HepG2 (cell line): ENCODE data around the gene TOPORS. TPM values are rescaled to one million over a fixed set of nuclear protein-coding genes. Genes with fewer than 3 reads are reported as not detected.

Experiments used
- AHDC1 ChIP-seq: sonication (generic); formaldehyde crosslinking; IDR thresholded peaks from 2 replicates; pipeline ENCODE4 v1.5.1; 2020; ENCODE audit warnings: mild to moderate bottlenecking, missing genetic modification reagents, borderline replicate concordance
- CBFB ChIP-seq: sonication (generic); formaldehyde crosslinking; IDR thresholded peaks from 2 replicates; pipeline ENCODE4 v1.4.0; 2020; ENCODE audit warnings: missing genetic modification reagents
- KLF9 ChIP-seq: IDR thresholded peaks from 2 replicates; pipeline ENCODE4 v1.6.1; 2016; ENCODE audit warnings: low read depth
- POGZ ChIP-seq: sonication (generic); formaldehyde crosslinking; IDR thresholded peaks from 2 replicates; pipeline ENCODE4 v1.4.0; 2020; ENCODE audit warnings: mild to moderate bottlenecking, missing genetic modification reagents
- PRMT3 ChIP-seq: sonication (generic); formaldehyde crosslinking; IDR thresholded peaks from 2 replicates; pipeline ENCODE4 v1.8.1; 2022; ENCODE audit warnings: low read depth, mild to moderate bottlenecking, moderate library complexity, missing genetic modification reagents, borderline replicate concordance
- RCOR2 ChIP-seq: IDR thresholded peaks from 2 replicates; pipeline ENCODE4 v1.6.1; 2016; ENCODE audit warnings: missing biosample characterization, missing genetic modification reagents
- RXRA ChIP-seq: sonication (generic); formaldehyde crosslinking; IDR thresholded peaks from 2 replicates; pipeline ENCODE4 v1.5.1; 2020; ENCODE audit warnings: missing genetic modification reagents
- SKIL ChIP-seq: sonication (generic); formaldehyde crosslinking; IDR thresholded peaks from 2 replicates; pipeline ENCODE4 v1.8.0; 2022; ENCODE audit warnings: missing genetic modification reagents, mild to moderate bottlenecking, moderate library complexity, borderline replicate concordance
- SP1 ChIP-seq, 2 experiments: fragments of 450-650 bp in 1 of 2; sonication (generic) in 1 of 2; formaldehyde crosslinking in 1 of 2; IDR thresholded peaks; 2 replicates each; pipeline versions ENCODE4 v1.4.0 to v1.6.1; 2016 to 2020; ENCODE audit warnings: missing genetic modification reagents in 1 of 2
- SRF ChIP-seq: IDR thresholded peaks from 2 replicates; pipeline ENCODE4 v1.6.1; 2011; ENCODE audit warnings: mild to moderate bottlenecking, low read depth, low read length, moderate library complexity
- ZBTB14 ChIP-seq: sonication (generic); formaldehyde crosslinking; IDR thresholded peaks from 2 replicates; pipeline ENCODE4 v1.4.0; 2020; ENCODE audit warnings: missing genetic modification reagents
- ZNF232 ChIP-seq: sonication (generic); formaldehyde crosslinking; IDR thresholded peaks from 2 replicates; pipeline ENCODE4 v1.4.0; 2020; ENCODE audit warnings: missing genetic modification reagents, borderline replicate concordance
- ZNF501 ChIP-seq: sonication (generic); formaldehyde crosslinking; IDR thresholded peaks from 2 replicates; pipeline ENCODE4 v1.5.1; 2020; ENCODE audit warnings: mild to moderate bottlenecking, moderate library complexity, missing genetic modification reagents
- ZNF639 ChIP-seq: conservative IDR thresholded peaks from 2 replicates; pipeline ENCODE4 v1.6.1; 2018; ENCODE audit warnings: missing genetic modification reagents
- ZNF678 ChIP-seq: sonication (generic); formaldehyde crosslinking; IDR thresholded peaks from 2 replicates; pipeline ENCODE4 v1.4.0; 2020; ENCODE audit warnings: mild to moderate bottlenecking, missing genetic modification reagents
- polyA plus RNA-seq, 8 experiments: library from polyadenylated mRNA; depleted of rRNA in 3 of 8; stranded (reverse) in 7 of 8; unstranded in 1 of 8; fragments of >200 nt; fragmentation: Illumina TruSeq in 4 of 8; extraction: Trizol in 4 of 8; gene quantifications; 2 replicates each; pipeline versions ENCODE4 v1.2.1 to v1.2.3, GENCODE V29; 2011 to 2016; ENCODE audit warnings: low read depth in 4 of 8, missing spikeins in 1 of 8, mixed read lengths in 1 of 8; ENCODE audit not compliant: insufficient read depth in 1 of 8
- total RNA-seq, 5 experiments: library from RNA; depleted of rRNA; stranded (reverse); fragments of >200 nt; fragmentation: Illumina TruSeq; extraction: Trizol; gene quantifications; 2 replicates each; pipeline ENCODE4 v1.2.3, GENCODE V29; 2016; ENCODE audit warnings: low read depth in 1 of 5

The TOPORS gene
- total and polyA plus RNA-seq, 2 of the 13 experiments (the other 11 are each of a cell fraction or from before 2014, with no cell fraction given), result 6.8 to 19.6 TPM

GRCh38 chr9:32552172-32552872 is at the start of gene TOPORS, which contains the start of gene SMIM27 (continued):
- TF ChIP-seq ZNF639 (CRISPR knock-in tag), result 0 out of 2 replicates have a peak, but pooled peaks have one; percentile 18
- peak; percentile 32; the same call in 1 of the 2 replicates for TF ChIP-seq ZNF232
- TF ChIP-seq RXRA (CRISPR knock-in tag), result peak; percentile 66; the same call in 1 of the 2 replicates
- TF ChIP-seq SP1 (IDR thresholded peaks at IDR 0.05), result no peak
- peak; percentile 96 for TF ChIP-seq SP1 (CRISPR knock-in tag; IDR thresholded peaks at IDR 0.05)
- TF ChIP-seq ZNF501 (CRISPR knock-in tag), result 0 out of 2 replicates have a peak, but pooled peaks have one; percentile 34
- 0 out of 2 replicates have a peak, but pooled peaks have one; percentile 20 for TF ChIP-seq ZBTB14 (CRISPR knock-in tag)
- TF ChIP-seq SKIL (CRISPR knock-in tag), result no peak
- no peak for TF ChIP-seq SRF
- TF ChIP-seq AHDC1, result peak; percentile 49; the same call in 1 of the 2 replicates
- peak; percentile 63; the same call in 1 of the 2 replicates for TF ChIP-seq CBFB (CRISPR knock-in tag)
- no peak for TF ChIP-seq ZNF678 (CRISPR knock-in tag)
- no peak for TF ChIP-seq RCOR2 (CRISPR knock-in tag)
- TF ChIP-seq KLF9 (CRISPR knock-in tag), result no peak; the same call in 1 of the 2 replicates
- TF ChIP-seq POGZ (CRISPR knock-in tag), result peak; percentile 65
- no peak for TF ChIP-seq PRMT3 (CRISPR knock-in tag)
